HepG2 (cell line): Measurements from ENCODE around the gene PON1. TPM values are rescaled to one million over a fixed set of nuclear protein-coding genes. Genes with fewer than 3 reads are reported as not detected.

Source experiments
- ATAC-seq: fragments of 200-7000 bp; cut with Tn5 transposase; 3 replicates; pipeline ENCODE4 v1.9.1; 2020; ENCODE audit warnings: mild to moderate bottlenecking, moderate library complexity
- Bru-seq: library from RNA; stranded (reverse); fragments of 400-500 nt; gene quantifications from one replicate; lab custom pipeline; 2021; lab: Mats Ljungman, UMichigan
- BruChase-seq, 2 experiments: library from RNA; stranded (reverse); fragments of 400-500 nt; gene quantifications; one replicate each; lab custom pipeline; 2021; lab: Mats Ljungman, UMichigan
- BruUV-seq: library from RNA; stranded (reverse); fragments of 400-500 nt; replicated peaks from 2 replicates; lab custom pipeline; 2021; lab: Mats Ljungman, UMichigan
- CTCF ChIA-PET: fragments of 300-600 bp; formaldehyde crosslinking; extraction: SDS; loops from one replicate; lab custom pipeline; 2021; ENCODE audit warnings: low total read pairs, inconsistent platforms, low intra/inter-chr PET ratio; lab: Yijun Ruan, JAX
- POLR2A ChIA-PET: fragments of 350-600 bp; sonication (Branson Sonifier 250); formaldehyde crosslinking; loops from one replicate; lab custom pipeline; 2020; ENCODE audit warnings: antibody characterized with exemption, inconsistent platforms; lab: Yijun Ruan, JAX
- DNase-seq: peaks from one replicate; pipeline ENCODE4 v3.0.0-alpha.2; 2015; ENCODE audit warnings: low spot score
- FAIRE-seq: peaks from 3 replicates; lab custom pipeline; 2011; peaks lifted over from hg19 to GRCh38; lab: Jason Lieb, UNC
- H2AFZ ChIP-seq: one replicate; pipeline ENCODE4 v1.6.1; 2011; ENCODE audit warnings: low read length, inconsistent platforms
- H3K27ac ChIP-seq: fragments of 300-600 bp; 3 replicates; pipeline ENCODE4 v1.8.0; 2011; ENCODE audit warnings: mixed run types, mild to moderate bottlenecking, mixed read lengths, low read length, inconsistent platforms; ENCODE audit not compliant: insufficient read depth; ENCODE audit errors: extremely low read length
- H3K27me3 ChIP-seq, 2 experiments: fragments of 200-600 bp in 1 of 2; 2 replicates in 1 of 2; 3 replicates in 1 of 2; pipeline versions ENCODE4 v1.6.0 to v1.8.0; 2011; ENCODE audit warnings: low read length in 2 of 2, mild to moderate bottlenecking in 2 of 2, moderate library complexity in 2 of 2, inconsistent platforms in 1 of 2; ENCODE audit not compliant: insufficient read depth in 2 of 2, control insufficient read depth in 1 of 2
- H3K36me3 ChIP-seq, 2 experiments: fragments of 200-600 bp in 1 of 2; replicated peaks in 1 of 2; 2 replicates in 1 of 2; 3 replicates in 1 of 2; pipeline versions ENCODE4 v1.5.1 to v1.8.0; 2011; ENCODE audit warnings: low read length in 2 of 2, inconsistent platforms in 1 of 2; ENCODE audit not compliant: insufficient read depth in 2 of 2, control insufficient read depth in 1 of 2
- H3K4me1 ChIP-seq: 2 replicates; pipeline ENCODE4 v1.5.1; 2012; ENCODE audit warnings: low read length, inconsistent platforms; ENCODE audit not compliant: insufficient read depth
- H3K4me2 ChIP-seq: 2 replicates; pipeline ENCODE4 v1.6.0; 2011; ENCODE audit warnings: low read depth, low read length, inconsistent platforms
- H3K4me3 ChIP-seq, 3 experiments: fragments of 200-600 bp in 1 of 3; sonication (generic), shearing (Covaris generic) in 1 of 3; replicated peaks in 1 of 3; 2 replicates each; pipeline ENCODE4 v1.5.1; 2011 to 2016; ENCODE audit warnings: low read length in 3 of 3, inconsistent platforms in 2 of 3, low read depth in 2 of 3, mild to moderate bottlenecking in 2 of 3, control low read depth in 1 of 3, mixed read lengths in 1 of 3; ENCODE audit not compliant: insufficient read depth in 1 of 3
- H3K79me2 ChIP-seq: one replicate; pipeline ENCODE4 v1.6.1; 2011; ENCODE audit warnings: low read length, inconsistent platforms; ENCODE audit not compliant: insufficient read depth
- H3K9ac ChIP-seq: 2 replicates; pipeline ENCODE4 v1.6.0; 2011; ENCODE audit warnings: mild to moderate bottlenecking, low read depth, low read length, inconsistent platforms; ENCODE audit not compliant: insufficient read depth
- H3K9me3 ChIP-seq: 2 replicates; pipeline ENCODE4 v1.5.1; 2012; ENCODE audit warnings: mild to moderate bottlenecking, low read length
- H4K20me1 ChIP-seq: 2 replicates; pipeline ENCODE4 v1.6.0; 2011; ENCODE audit warnings: inconsistent platforms, mild to moderate bottlenecking, low read length, moderate library complexity; ENCODE audit not compliant: insufficient read depth
- AGO1 ChIP-seq: fragments of 200-400 bp; formaldehyde crosslinking; IDR thresholded peaks from 2 replicates; pipeline ENCODE4 v1.6.1; 2017; ENCODE audit warnings: mild to moderate bottlenecking, low read depth, low read length, moderate library complexity; ENCODE audit not compliant: poor library complexity, severe bottlenecking
- CCDC6 ChIP-seq: sonication (generic); formaldehyde crosslinking; IDR thresholded peaks from 2 replicates; pipeline ENCODE4 v1.8.1; 2022; ENCODE audit warnings: mild to moderate bottlenecking, missing genetic modification reagents, moderate library complexity
- GABPB1 ChIP-seq: IDR thresholded peaks from 2 replicates; pipeline ENCODE4 v1.6.1; 2016; ENCODE audit warnings: mild to moderate bottlenecking, missing genetic modification reagents, moderate library complexity, missing compliant biosample characterization
- GLI4 ChIP-seq: sonication (generic); formaldehyde crosslinking; IDR thresholded peaks from 2 replicates; pipeline ENCODE4 v1.5.1; 2020; ENCODE audit warnings: missing genetic modification reagents, mild to moderate bottlenecking, moderate library complexity, borderline replicate concordance
- HNRNPLL ChIP-seq: fragments of 200-400 bp; formaldehyde crosslinking; IDR thresholded peaks from 2 replicates; pipeline ENCODE4 v1.6.1; 2017; ENCODE audit warnings: mild to moderate bottlenecking, low read depth, low read length; ENCODE audit not compliant: poor library complexity, severe bottlenecking
- KDM6A ChIP-seq: IDR thresholded peaks from 2 replicates; pipeline ENCODE4 v1.6.1; 2016; ENCODE audit warnings: low read depth
- KLF11 ChIP-seq: IDR thresholded peaks from 2 replicates; pipeline ENCODE4 v1.6.1; 2016; ENCODE audit warnings: missing compliant biosample characterization
- SP140L ChIP-seq: sonication (generic); formaldehyde crosslinking; IDR thresholded peaks from 2 replicates; pipeline ENCODE4 v1.4.0; 2020; ENCODE audit warnings: missing genetic modification reagents, borderline replicate concordance
- SUZ12 ChIP-seq: fragments of 150-350 bp; IDR thresholded peaks from 2 replicates; pipeline ENCODE4 v1.6.1; 2014; ENCODE audit warnings: low read depth, low read length
- ZNF101 ChIP-seq: sonication (generic); formaldehyde crosslinking; IDR thresholded peaks from 2 replicates; pipeline ENCODE4 v1.4.0; 2020; ENCODE audit warnings: mild to moderate bottlenecking, low read depth, missing genetic modification reagents, borderline replicate concordance
- ZNF33B ChIP-seq: sonication (generic); formaldehyde crosslinking; IDR thresholded peaks from 2 replicates; pipeline ENCODE4 v1.5.1; 2020; ENCODE audit warnings: mild to moderate bottlenecking, missing genetic modification reagents
- ZNF678 ChIP-seq: sonication (generic); formaldehyde crosslinking; IDR thresholded peaks from 2 replicates; pipeline ENCODE4 v1.4.0; 2020; ENCODE audit warnings: mild to moderate bottlenecking, missing genetic modification reagents
- WGBS: methylation state at CpG from one replicate; pipeline ENCODE4 v1.1.6; 2017; ENCODE audit warnings: low lambda C conversion rate; 5-methylcytosine and 5-hydroxymethylcytosine counted together
- in situ Hi-C: cut with HindIII; loops from 2 replicates; pipeline ENCODE4 v1.10.0; 2017; ENCODE audit warnings: low pct_unique_long_range_greater_than_20kb; ENCODE audit not compliant: extremely low pct_ligation_motif_present
- intact Hi-C: fragments of 100-400 bp; cut with micrococcal nuclease; formaldehyde crosslinking; loops from one replicate; pipeline ENCODE4 v1.10.0; 2022; ENCODE audit not compliant: unreplicated experiment
- long read RNA-seq, 2 experiments: library from RNA in 1 of 2; library from polyadenylated mRNA in 1 of 2; stranded (forward) in 1 of 2; unstranded in 1 of 2; transcript quantifications; one replicate each; pipeline ENCODE4 v2.0.0, GENCODE V29; 2019 to 2022
- polyA minus RNA-seq, 3 experiments: library from RNA; depleted of rRNA, polyadenylated mRNA; stranded (reverse); fragments of >200 nt; gene quantifications; 2 replicates each; pipeline ENCODE4 v1.2.3, GENCODE V29; 2011; ENCODE audit warnings: low replicate concordance in 1 of 3
- polyA plus RNA-seq, 8 experiments: library from polyadenylated mRNA; depleted of rRNA in 3 of 8; stranded (reverse) in 7 of 8; unstranded in 1 of 8; fragments of >200 nt; fragmentation: Illumina TruSeq in 4 of 8; extraction: Trizol in 4 of 8; gene quantifications; 2 replicates each; pipeline versions ENCODE4 v1.2.1 to v1.2.3, GENCODE V29; 2011 to 2016; ENCODE audit warnings: low read depth in 4 of 8, missing spikeins in 1 of 8, mixed read lengths in 1 of 8; ENCODE audit not compliant: insufficient read depth in 1 of 8
- total RNA-seq, 5 experiments: library from RNA; depleted of rRNA; stranded (reverse); fragments of >200 nt; fragmentation: Illumina TruSeq; extraction: Trizol; gene quantifications; 2 replicates each; pipeline ENCODE4 v1.2.3, GENCODE V29; 2016; ENCODE audit warnings: low read depth in 1 of 5
- TF ChIP-seq, protein P1 (sequence below): sonication (generic); formaldehyde crosslinking; conservative IDR thresholded peaks from 2 replicates; pipeline ENCODE4 v1.4.0; 2020; ENCODE audit warnings: missing genetic modification reagents
- TF ChIP-seq, protein P2 (sequence below): IDR thresholded peaks from 2 replicates; pipeline ENCODE4 v1.6.1; 2016; ENCODE audit warnings: low read depth

Gene PON1
- total RNA-seq (2016; rRNA removed; fragmentation: Illumina TruSeq; extraction: Trizol) (0.27 TPM in 1 of 2 replicates, not detected in the other), polyA plus RNA-seq (2011; rRNA removed) (0.57 and 0.63 TPM in 2 replicates), polyA minus RNA-seq (2011; rRNA and poly(A)+ RNA removed; ENCODE audit: low replicate concordance) (0.23 and 0.44 TPM in 2 replicates), Bru-seq, nascent RNA (percentile 28 among the genes with signal in this experiment), BruChase-seq, experiment 1, labeled RNA remaining after a 6-hour chase (percentile 26 among the genes with signal in this experiment), BruChase-seq, experiment 2, labeled RNA remaining after a 2-hour chase (percentile 31 among the genes with signal in this experiment)
- total RNA-seq (2016; cell fraction: cytosol; rRNA removed; fragmentation: Illumina TruSeq; extraction: Trizol; ENCODE audit: low read depth) = 0.20 TPM in 1 of 2 replicates, not detected in the other
- total RNA-seq (2016; cell fraction: insoluble cytoplasmic fraction; rRNA removed; fragmentation: Illumina TruSeq; extraction: Trizol) = 0.25 and 0.30 TPM in 2 replicates
- total RNA-seq (2016; cell fraction: membrane; rRNA removed; fragmentation: Illumina TruSeq; extraction: Trizol) = 0.25 and 0.48 TPM in 2 replicates
- total RNA-seq (2016; cell fraction: nucleus; rRNA removed; fragmentation: Illumina TruSeq; extraction: Trizol) = 1.1 and 1.4 TPM in 2 replicates
- 0.17 and 0.45 TPM in 2 replicates for polyA plus RNA-seq (2011; cell fraction: cytosol; rRNA removed)
- 0.08 and 0.21 TPM in 2 replicates for polyA plus RNA-seq (2011; cell fraction: nucleus; rRNA removed)
- polyA plus RNA-seq (2012) = 0.31 and 0.91 TPM in 2 replicates
- polyA plus RNA-seq (2016; cell fraction: cytosol; fragmentation: Illumina TruSeq; extraction: Trizol; ENCODE audit: low read depth) = 0.20 and 0.59 TPM in 2 replicates
- 0.09 and 0.84 TPM in 2 replicates for polyA plus RNA-seq (2016; cell fraction: insoluble cytoplasmic fraction; fragmentation: Illumina TruSeq; extraction: Trizol; ENCODE audit: low read depth)
- 0.81 TPM in 1 of 2 replicates, not detected in the other for polyA plus RNA-seq (2016; cell fraction: membrane; fragmentation: Illumina TruSeq; extraction: Trizol; ENCODE audit: low read depth)
- polyA plus RNA-seq (2016; cell fraction: nucleus; fragmentation: Illumina TruSeq; extraction: Trizol; ENCODE audit: insufficient read depth, low read depth) = 0.39 and 1.5 TPM in 2 replicates
- polyA minus RNA-seq (2011; cell fraction: cytosol; rRNA and poly(A)+ RNA removed) = not detected in 2 replicates
- 0.25 and 0.52 TPM in 2 replicates for polyA minus RNA-seq (2011; cell fraction: nucleus; rRNA and poly(A)+ RNA removed)
- long read RNA-seq, experiment 1, partial matches to known transcripts = 0 of 2 reads
- long read RNA-seq, experiment 1, other reads (novel, unspliced or antisense) = 2 of 2 reads
- long read RNA-seq, experiment 2, partial matches to known transcripts = 0 of 1 reads
- long read RNA-seq, experiment 2, other reads (novel, unspliced or antisense) = 0 of 1 reads

DNA sequence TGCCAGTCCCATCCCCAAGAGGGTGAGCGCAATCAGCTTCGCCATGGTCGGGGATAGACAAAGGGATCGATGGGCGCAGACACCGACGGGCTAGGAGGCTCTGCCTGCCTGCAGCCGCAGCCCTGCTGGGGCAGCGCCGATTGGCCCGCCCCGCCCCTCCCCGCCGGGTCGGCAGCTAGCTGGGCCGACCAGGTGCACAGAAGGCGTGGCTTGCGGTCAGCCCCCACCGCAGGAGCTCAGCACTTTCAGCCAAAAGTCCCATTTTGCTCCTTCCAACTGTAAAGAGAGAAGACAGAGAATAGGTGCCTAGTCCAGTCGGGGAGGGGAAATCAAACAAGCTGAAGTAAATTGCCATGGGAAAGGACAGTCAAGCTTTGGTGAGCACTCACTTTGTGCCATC, at the start of gene PON1:
TSS of gene PON1 (minus strand) at position 102 of the 400 bp plus-strand sequence. CDS start at position 45, 57 bp downstream.
- Histone ChIP-seq H2AFZ (no peak within 1 kb of the TSS), H3K27me3 (no peaks in the 10 kb centered on the region; a peak in 1 of 5 replicates), H3K27ac (no peak within 1 kb of the TSS), H3K9me3 (no peaks in the 10 kb centered on the region), H3K4me3 (peak within 1 kb of the TSS in 2 of 3 experiments; percentile 24 to 45; a peak in 2 of 6 replicates), H3K79me2 (no peaks in the 10 kb centered on the region), H4K20me1 (no peaks in the 10 kb centered on the region), H3K4me2 (peak within 1 kb of the TSS; percentile 63), H3K9ac (no peak within 1 kb of the TSS), H3K36me3 (no peaks in the 10 kb centered on the region), H3K4me1 (peaks cover 28% of the 10 kb centered on the region)
- DNase-seq (no peak), ATAC-seq (peak; percentile 90), FAIRE-seq (no peak)
- POLR2A ChIA-PET = interaction anchor here (1.3 to 1.6 kb wide), 2 partner anchors 71 to 117 kb away, joined by 3 read pairs; partner anchors contain the start of gene PON3
- no CpG with 5 or more reads among the region's 20 CpGs for WGBS
- intact Hi-C loops (no loop called here), in situ Hi-C loops (no loop called here)
- CTCF ChIA-PET = no interaction called here
- no TSS peak for BruUV-seq
- TF ChIP-seq, protein P1, sequence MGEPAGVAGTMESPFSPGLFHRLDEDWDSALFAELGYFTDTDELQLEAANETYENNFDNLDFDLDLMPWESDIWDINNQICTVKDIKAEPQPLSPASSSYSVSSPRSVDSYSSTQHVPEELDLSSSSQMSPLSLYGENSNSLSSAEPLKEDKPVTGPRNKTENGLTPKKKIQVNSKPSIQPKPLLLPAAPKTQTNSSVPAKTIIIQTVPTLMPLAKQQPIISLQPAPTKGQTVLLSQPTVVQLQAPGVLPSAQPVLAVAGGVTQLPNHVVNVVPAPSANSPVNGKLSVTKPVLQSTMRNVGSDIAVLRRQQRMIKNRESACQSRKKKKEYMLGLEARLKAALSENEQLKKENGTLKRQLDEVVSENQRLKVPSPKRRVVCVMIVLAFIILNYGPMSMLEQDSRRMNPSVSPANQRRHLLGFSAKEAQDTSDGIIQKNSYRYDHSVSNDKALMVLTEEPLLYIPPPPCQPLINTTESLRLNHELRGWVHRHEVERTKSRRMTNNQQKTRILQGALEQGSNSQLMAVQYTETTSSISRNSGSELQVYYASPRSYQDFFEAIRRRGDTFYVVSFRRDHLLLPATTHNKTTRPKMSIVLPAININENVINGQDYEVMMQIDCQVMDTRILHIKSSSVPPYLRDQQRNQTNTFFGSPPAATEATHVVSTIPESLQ (CRISPR knock-in tag) = no peak
- TF ChIP-seq HNRNPLL = peak; percentile 34
- no peak for TF ChIP-seq CCDC6 (CRISPR knock-in tag)
- TF ChIP-seq ZNF678 = no peak
- TF ChIP-seq GLI4 = no peak
- no peak for TF ChIP-seq AGO1
- no peak for TF ChIP-seq ZNF101 (CRISPR knock-in tag)
- TF ChIP-seq SUZ12 = no peak
- no peak for TF ChIP-seq ZNF33B (CRISPR knock-in tag)
- TF ChIP-seq, protein P2, sequence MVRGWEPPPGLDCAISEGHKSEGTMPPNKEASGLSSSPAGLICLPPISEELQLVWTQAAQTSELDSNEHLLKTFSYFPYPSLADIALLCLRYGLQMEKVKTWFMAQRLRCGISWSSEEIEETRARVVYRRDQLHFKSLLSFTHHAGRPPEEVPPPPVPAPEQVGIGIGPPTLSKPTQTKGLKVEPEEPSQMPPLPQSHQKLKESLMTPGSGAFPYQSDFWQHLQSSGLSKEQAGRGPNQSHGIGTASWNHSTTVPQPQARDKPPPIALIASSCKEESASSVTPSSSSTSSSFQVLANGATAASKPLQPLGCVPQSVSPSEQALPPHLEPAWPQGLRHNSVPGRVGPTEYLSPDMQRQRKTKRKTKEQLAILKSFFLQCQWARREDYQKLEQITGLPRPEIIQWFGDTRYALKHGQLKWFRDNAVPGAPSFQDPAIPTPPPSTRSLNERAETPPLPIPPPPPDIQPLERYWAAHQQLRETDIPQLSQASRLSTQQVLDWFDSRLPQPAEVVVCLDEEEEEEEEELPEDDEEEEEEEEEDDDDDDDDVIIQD = no peak
- TF ChIP-seq GABPB1 (CRISPR knock-in tag) = peak; percentile 23; the same call in 1 of the 2 replicates
- TF ChIP-seq KLF11 (CRISPR knock-in tag) = no peak
- TF ChIP-seq SP140L (CRISPR knock-in tag) = no peak
- TF ChIP-seq KDM6A = no peak
